ENCODE data around the gene ATP2C2. TPM values are rescaled to one million over a fixed set of nuclear protein-coding genes. Genes with fewer than 3 reads are reported as not detected.

The ATP2C2 gene
- total and polyA plus RNA-seq, 2 of the 8 experiments (the other 6 are each of a cell fraction or from before 2014, with no cell fraction given): 1.2 to 2.8 TPM

DNA sequence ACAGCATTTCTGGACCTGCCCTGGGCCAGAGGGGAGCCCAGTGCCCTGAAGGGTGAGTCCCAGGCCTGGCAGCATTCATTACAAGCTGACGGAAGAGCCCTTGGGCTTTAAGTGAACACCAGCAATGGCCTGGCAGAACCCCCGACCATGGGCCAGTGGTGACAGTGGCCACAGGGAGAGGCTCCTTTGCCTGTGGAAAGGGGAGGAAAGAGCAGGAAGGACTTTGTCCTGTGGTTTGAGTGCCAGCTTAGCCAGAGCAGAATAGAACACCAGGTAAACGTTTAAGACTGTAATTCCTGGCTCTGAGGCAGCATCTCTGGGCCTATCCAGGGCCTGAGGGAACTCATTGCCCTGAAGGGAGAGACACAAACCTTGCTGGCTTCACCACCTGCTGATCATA is 34.3 kb upstream of the ATP2C2 start:
- Histone ChIP-seq H4K20me1 (replicated peaks in 1 of 2; ENCODE audit: control insufficient read depth in 1 of 2, insufficient read depth in 2 of 2, low read length in 2 of 2) (no peaks in the 10 kb centered on the region), H2AK5ac (ENCODE audit: low read depth, low read length) (no peak overlapping the region), H3K18ac (ENCODE audit: extremely low read depth, low read length) (no peak overlapping the region), H2BK15ac (ENCODE audit: low read length) (no peak overlapping the region), H3K36me3 (ENCODE audit: control insufficient read depth in 2 of 4, insufficient read depth in 4 of 4, low read length in 3 of 4) (no peaks in the 10 kb centered on the region), H3K23ac (ENCODE audit: insufficient read length) (no peak overlapping the region), H2BK12ac (ENCODE audit: low read depth, low read length) (no peak overlapping the region), H4K91ac (replicated peaks; ENCODE audit: insufficient read length, low read length) (no peak overlapping the region), H4K8ac (ENCODE audit: extremely low read depth, insufficient read depth, low read length) (no peak overlapping the region), H2BK120ac (replicated peaks; ENCODE audit: low read depth, low read length) (no peak overlapping the region), H3K27ac (ENCODE audit: low read depth, low read length) (no peak overlapping the region), H2AFZ (ENCODE audit: low read length) (no peak overlapping the region), H2BK20ac (ENCODE audit: low read length) (no peak overlapping the region), H3K4me1 (replicated peaks in 1 of 4; ENCODE audit: control insufficient read depth in 3 of 4, insufficient read depth in 4 of 4, low read length in 3 of 4) (no peaks in the 10 kb centered on the region), H4K5ac (ENCODE audit: insufficient read length, low read depth, low read length) (no peak overlapping the region), H3K23me2 (ENCODE audit: low read depth, low read length) (no peaks in the 10 kb centered on the region), H3K56ac (replicated peaks; ENCODE audit: insufficient read length, low read depth, low read length) (no peak overlapping the region), H2BK5ac (ENCODE audit: low read depth, low read length) (no peak overlapping the region), H3K79me2 (ENCODE audit: control insufficient read depth in 1 of 2, insufficient read depth in 2 of 2, low read length in 2 of 2) (no peaks in the 10 kb centered on the region), H3K4me2 (ENCODE audit: insufficient read depth in 1 of 2, low read depth in 2 of 2, low read length in 2 of 2) (no peak overlapping the region), H3K9me3 (ENCODE audit: insufficient read depth in 2 of 2, low read depth in 1 of 2, low read length in 1 of 2) (no peaks in the 10 kb centered on the region), H3K4ac (replicated peaks; ENCODE audit: insufficient read length, low read depth, low read length) (no peak overlapping the region), H3K4me3 (ENCODE audit: extremely low read depth in 1 of 4, insufficient read depth in 2 of 4, low read depth in 3 of 4, low read length in 4 of 4) (no peak overlapping the region), H3K14ac (ENCODE audit: insufficient read length) (no peak overlapping the region), H3K79me1 (ENCODE audit: low read depth, low read length) (no peaks in the 10 kb centered on the region), H3K9ac (replicated peaks in 1 of 4; ENCODE audit: extremely low read depth in 1 of 4, low read depth in 3 of 4, low read length in 3 of 4) (no peak overlapping the region), H3K27me3 (replicated peaks in 1 of 4; ENCODE audit: control insufficient read depth in 3 of 4, extremely low read depth in 1 of 4, insufficient read depth in 3 of 4, low read length in 3 of 4) (no peaks in the 10 kb centered on the region)
- whole genome bisulfite sequencing, 2 experiments (ENCODE audit: extremely low coverage in 1 of 2, insufficient coverage in 1 of 2, insufficient read length in 1 of 2, insufficient replicate concordance in 2 of 2, low coverage in 1 of 2, low lambda C conversion rate in 2 of 2, missing lambda C conversion rate in 1 of 2): 81% methylated on average over 3 of the region's 3 CpGs; no CpG with 5 or more reads in 1 of the 2 experiments
- DNase-seq (ENCODE audit: low read depth in 1 of 2, low spot score in 2 of 2) (no peak), FAIRE-seq (no peak)
- ChIA-PET POLR2A (ENCODE audit: partially characterized antibody) (no interaction called here), CTCF (ENCODE audit: partially characterized antibody) (no interaction called here)
- no peak for TF ChIP-seq SAP30 (IDR thresholded peaks at IDR 0.05; ENCODE audit: insufficient read depth, insufficient replicate concordance, low read length)
- no peak for TF ChIP-seq YY1 (IDR thresholded peaks at IDR 0.05; ENCODE audit: low read depth, low read length)
- TF ChIP-seq TCF12 (IDR thresholded peaks at IDR 0.05; ENCODE audit: low read depth, low read length): no peak
- TF ChIP-seq KDM5A (IDR thresholded peaks at IDR 0.05; ENCODE audit: low read length): no peak
- TF ChIP-seq, protein P1, sequence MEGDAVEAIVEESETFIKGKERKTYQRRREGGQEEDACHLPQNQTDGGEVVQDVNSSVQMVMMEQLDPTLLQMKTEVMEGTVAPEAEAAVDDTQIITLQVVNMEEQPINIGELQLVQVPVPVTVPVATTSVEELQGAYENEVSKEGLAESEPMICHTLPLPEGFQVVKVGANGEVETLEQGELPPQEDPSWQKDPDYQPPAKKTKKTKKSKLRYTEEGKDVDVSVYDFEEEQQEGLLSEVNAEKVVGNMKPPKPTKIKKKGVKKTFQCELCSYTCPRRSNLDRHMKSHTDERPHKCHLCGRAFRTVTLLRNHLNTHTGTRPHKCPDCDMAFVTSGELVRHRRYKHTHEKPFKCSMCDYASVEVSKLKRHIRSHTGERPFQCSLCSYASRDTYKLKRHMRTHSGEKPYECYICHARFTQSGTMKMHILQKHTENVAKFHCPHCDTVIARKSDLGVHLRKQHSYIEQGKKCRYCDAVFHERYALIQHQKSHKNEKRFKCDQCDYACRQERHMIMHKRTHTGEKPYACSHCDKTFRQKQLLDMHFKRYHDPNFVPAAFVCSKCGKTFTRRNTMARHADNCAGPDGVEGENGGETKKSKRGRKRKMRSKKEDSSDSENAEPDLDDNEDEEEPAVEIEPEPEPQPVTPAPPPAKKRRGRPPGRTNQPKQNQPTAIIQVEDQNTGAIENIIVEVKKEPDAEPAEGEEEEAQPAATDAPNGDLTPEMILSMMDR (IDR thresholded peaks at IDR 0.05; ENCODE audit: control extremely low read depth in 1 of 3, insufficient read depth in 1 of 3, low read depth in 1 of 3, low read length in 3 of 3): no peak
- no peak for TF ChIP-seq SP1 (IDR thresholded peaks at IDR 0.05; ENCODE audit: low read depth, low read length)
- no peak for TF ChIP-seq HDAC6 (IDR thresholded peaks at IDR 0.05; ENCODE audit: low read depth, low read length)
- no peak for TF ChIP-seq CHD1 (IDR thresholded peaks at IDR 0.05; ENCODE audit: low read depth, low read length)

All from H1 (cell line).